GM12878 (cell line): Measurements from ENCODE around the gene MMD2. TPM values are rescaled to one million over a fixed set of nuclear protein-coding genes. Genes with fewer than 3 reads are reported as not detected.

Source experiments
- ATAC-seq: fragments of 200-7000 bp; cut with Tn5 transposase; 3 replicates; pipeline ENCODE4 v1.9.1; 2020; ENCODE audit warnings: mild to moderate bottlenecking, moderate library complexity
- BruUV-seq: library from RNA; stranded (reverse); fragments of 400-500 nt; replicated peaks from 2 replicates; lab custom pipeline; 2021; lab: Mats Ljungman, UMichigan
- CTCF ChIA-PET: fragments of 300-600 bp; sonication (Branson Sonifier 250); formaldehyde crosslinking; extraction: SDS; loops from one replicate; lab custom pipeline; 2021; ENCODE audit warnings: inconsistent platforms; lab: Yijun Ruan, JAX
- POLR2A ChIA-PET: fragments of 350-600 bp; formaldehyde crosslinking; extraction: SDS; loops from one replicate; lab custom pipeline; 2021; ENCODE audit warnings: inconsistent platforms; lab: Charles Lee
- RAD21 ChIA-PET: fragments of 300-600 bp; sonication (Branson Sonifier 250); formaldehyde crosslinking; loops from one replicate; lab custom pipeline; 2023; ENCODE audit warnings: antibody characterized with exemption; ENCODE audit not compliant: unreplicated experiment; lab: Charles Lee
- SMC1A ChIA-PET: fragments of 300-600 bp; sonication (Branson Sonifier 250); formaldehyde crosslinking; loops from one replicate; lab custom pipeline; 2023; ENCODE audit not compliant: unreplicated experiment, uncharacterized antibody; lab: Charles Lee
- DNase-seq: peaks from one replicate; pipeline ENCODE4 v3.0.0-alpha.2; 2011; ENCODE audit warnings: low read depth, low spot score
- FAIRE-seq: peaks from 3 replicates; lab custom pipeline; 2011; peaks lifted over from hg19 to GRCh38; lab: Jason Lieb, UNC
- H2AFZ ChIP-seq: 2 replicates; pipeline ENCODE4 v1.6.0; 2011; ENCODE audit warnings: low read depth, low read length, control low read depth; ENCODE audit not compliant: control insufficient read depth
- H3K27ac ChIP-seq: 2 replicates; pipeline ENCODE4 v1.5.1; 2011; ENCODE audit warnings: control low read depth; ENCODE audit not compliant: control insufficient read depth, insufficient read depth
- H3K27me3 ChIP-seq, 2 experiments: replicated peaks in 1 of 2; 2 replicates each; pipeline versions ENCODE4 v1.6.0 to v1.6.1; 2011; ENCODE audit warnings: low read length in 1 of 2; ENCODE audit not compliant: control insufficient read depth in 2 of 2, insufficient read depth in 2 of 2
- H3K36me3 ChIP-seq, 2 experiments: 2 replicates each; pipeline ENCODE4 v1.5.1; 2011; ENCODE audit warnings: low read length in 1 of 2; ENCODE audit not compliant: control insufficient read depth in 2 of 2, insufficient read depth in 2 of 2
- H3K4me1 ChIP-seq: 2 replicates; pipeline ENCODE4 v1.6.1; 2011; ENCODE audit warnings: mild to moderate bottlenecking, low read length, moderate library complexity, mixed read lengths; ENCODE audit not compliant: control insufficient read depth, insufficient read depth
- H3K4me2 ChIP-seq: 2 replicates; pipeline ENCODE4 v1.6.0; 2011; ENCODE audit warnings: control low read depth; ENCODE audit not compliant: control insufficient read depth, insufficient read depth
- H3K4me3 ChIP-seq: fragments of 200-600 bp; sonication (generic); 2 replicates; pipeline ENCODE4 v1.5.1; 2016
- H3K79me2 ChIP-seq: 2 replicates; pipeline ENCODE4 v1.6.0; 2011; ENCODE audit warnings: low read length; ENCODE audit not compliant: control insufficient read depth, insufficient read depth
- H3K9ac ChIP-seq: 2 replicates; pipeline ENCODE4 v1.8.0; 2011; ENCODE audit warnings: low read length, control low read depth, mixed read lengths; ENCODE audit not compliant: control insufficient read depth, insufficient read depth
- H3K9me3 ChIP-seq: replicated peaks from 3 replicates; pipeline ENCODE4 v1.5.1; 2011; ENCODE audit warnings: mild to moderate bottlenecking, low read length; ENCODE audit not compliant: control insufficient read depth, insufficient read depth
- H4K20me1 ChIP-seq: 2 replicates; pipeline ENCODE4 v1.6.0; 2011; ENCODE audit not compliant: control insufficient read depth, insufficient read depth
- ATF2 ChIP-seq: IDR thresholded peaks from 2 replicates; pipeline ENCODE4 v1.6.1; 2012; ENCODE audit warnings: low read length, inconsistent platforms
- BACH1 ChIP-seq: fragments of 450-650 bp; IDR thresholded peaks from 2 replicates; pipeline ENCODE4 v1.6.1; 2017; ENCODE audit warnings: mild to moderate bottlenecking, borderline replicate concordance
- ETV6 ChIP-seq, 2 experiments: fragments of 450-650 bp in 1 of 2; IDR thresholded peaks in 1 of 2; conservative IDR thresholded peaks in 1 of 2; 2 replicates each; pipeline ENCODE4 v1.6.1; 2014; ENCODE audit warnings: antibody characterized with exemption in 1 of 2, borderline replicate concordance in 1 of 2, low read depth in 1 of 2, mild to moderate bottlenecking in 1 of 2, moderate library complexity in 1 of 2
- FOXM1 ChIP-seq: IDR thresholded peaks from 2 replicates; pipeline ENCODE4 v1.6.1; 2012; ENCODE audit warnings: low read depth, mild to moderate bottlenecking, inconsistent platforms, low read length, moderate library complexity
- GATAD2B ChIP-seq: fragments of 450-650 bp; conservative IDR thresholded peaks from 2 replicates; pipeline ENCODE4 v1.6.1; 2017; ENCODE audit warnings: low read depth, mild to moderate bottlenecking, moderate library complexity
- JUND ChIP-seq: IDR thresholded peaks from 2 replicates; pipeline ENCODE4 v1.6.1; 2012; ENCODE audit warnings: low read depth, mild to moderate bottlenecking, low read length, improper control_type of control experiment, moderate library complexity
- KLF5 ChIP-seq: fragments of 450-650 bp; IDR thresholded peaks from 2 replicates; pipeline ENCODE4 v1.6.1; 2014; ENCODE audit warnings: mild to moderate bottlenecking; ENCODE audit not compliant: partially characterized antibody
- MYC ChIP-seq: IDR thresholded peaks from 2 replicates; pipeline ENCODE4 v1.6.1; 2011; ENCODE audit warnings: mild to moderate bottlenecking, low read length, moderate library complexity, inconsistent platforms; ENCODE audit not compliant: insufficient read depth, insufficient replicate concordance, insufficient read length, severe bottlenecking
- NFYB ChIP-seq: IDR thresholded peaks from 2 replicates; pipeline ENCODE4 v1.6.1; 2011; ENCODE audit warnings: low read depth, mild to moderate bottlenecking, low read length, improper control_type of control experiment, moderate library complexity; ENCODE audit not compliant: insufficient read depth
- POLR2A ChIP-seq: IDR thresholded peaks from 2 replicates; pipeline ENCODE4 v1.6.1; 2011; ENCODE audit warnings: low read depth, mild to moderate bottlenecking, low read length
- WGBS: methylation state at CpG from one replicate; pipeline ENCODE4 v1.1.6; 2016; ENCODE audit warnings: low lambda C conversion rate; ENCODE audit not compliant: insufficient replicate concordance, insufficient coverage; ENCODE audit errors: missing lambda C conversion rate; 5-methylcytosine and 5-hydroxymethylcytosine counted together
- in situ Hi-C: fragments of 300-500 bp; cut with MboI; formaldehyde crosslinking; loops from 9 replicates; pipeline ENCODE4 v1.14.3; 2018; ENCODE audit warnings: mixed read lengths
- intact Hi-C: fragments of 100-400 bp; cut with micrococcal nuclease; formaldehyde crosslinking; loops from one replicate; pipeline ENCODE4 v1.14.2; 2022; ENCODE audit not compliant: unreplicated experiment
- polyA plus RNA-seq, 11 experiments: library from polyadenylated mRNA; depleted of rRNA in 4 of 11; unstranded in 6 of 11; stranded (reverse) in 5 of 11; fragments of >200 nt; fragmentation: Nextera tagmentation in 4 of 11; fragmentation: Illumina TruSeq in 1 of 11; extraction: Ambion mirVana in 4 of 11; extraction: Trizol in 1 of 11; gene quantifications; 1 replicate in 1 of 11; 2 replicates in 10 of 11; pipeline versions ENCODE4 v1.2.1 to v1.2.3, GENCODE V29; 2011 to 2016; ENCODE audit warnings: inconsistent platforms in 2 of 11, missing spikeins in 2 of 11, low read depth in 1 of 11
- total RNA-seq, 4 experiments: library from RNA; depleted of rRNA in 3 of 4; stranded (reverse); fragments of >200 nt in 3 of 4; fragmentation: Illumina TruSeq in 1 of 4; extraction: Trizol in 1 of 4; gene quantifications; 2 replicates each; pipeline versions ENCODE4 v1.2.1 to v1.2.3, GENCODE V29; 2013 to 2021

MMD2 gene
- total and polyA plus RNA-seq, 10 of the 15 experiments (the other 5 are each of a cell fraction or from before 2014, with no cell fraction given) = not detected

DNA sequence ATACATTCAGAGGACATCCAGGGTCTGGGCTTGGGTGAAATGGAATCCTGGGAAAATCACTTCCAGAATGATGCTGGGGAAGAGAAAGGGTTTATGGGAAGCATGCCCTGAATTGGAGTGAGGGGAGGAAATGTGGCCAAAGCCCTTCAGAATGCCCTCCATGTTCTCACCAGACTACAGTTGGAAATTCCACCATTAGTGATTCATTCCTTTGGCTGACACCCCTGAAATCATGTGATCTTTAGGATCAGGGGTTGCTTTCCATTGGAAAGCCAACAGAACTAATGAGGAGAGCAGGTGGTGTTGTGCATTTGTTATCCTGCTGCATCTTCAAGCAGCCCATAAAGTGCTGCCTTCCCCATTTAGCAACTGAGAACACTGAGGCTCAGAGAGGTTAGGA, 54.6 kb downstream of the MMD2 start:
- BruUV-seq = no TSS peak
- no peak for FAIRE-seq

DNA sequence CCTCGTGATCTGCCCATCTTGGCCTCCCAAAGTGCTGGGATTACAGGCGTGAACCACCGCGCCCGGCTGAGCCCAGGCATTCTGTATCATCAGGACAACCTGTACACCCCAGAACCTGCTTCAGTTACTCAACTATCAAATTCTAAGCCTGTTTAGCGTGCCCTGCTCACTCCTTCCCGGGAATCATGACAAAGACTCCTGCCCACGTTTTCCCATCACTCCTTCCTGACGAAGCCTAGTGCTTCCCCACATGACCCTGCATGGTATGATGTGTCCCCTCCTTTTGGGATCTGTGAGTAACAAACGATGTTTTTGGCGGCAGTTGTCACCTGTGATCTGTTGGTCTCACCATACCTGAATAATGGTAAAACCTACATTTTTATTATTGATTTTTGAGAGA, 63.2 kb downstream of the MMD2 start:
- no peak for FAIRE-seq
- Histone ChIP-seq H3K79me2 (no peaks in the 10 kb centered on the region), H3K27me3 (no peaks in the 10 kb centered on the region), H3K4me1 (no peaks in the 10 kb centered on the region), H3K36me3 (no peaks in the 10 kb centered on the region)
- intact Hi-C loops (no loop called here), in situ Hi-C loops (no loop called here)
- BruUV-seq = no TSS peak
- ATAC-seq = no peak
- SMC1A ChIA-PET = no interaction called here
- CTCF ChIA-PET = no interaction called here
- RAD21 ChIA-PET = no interaction called here
- TF ChIP-seq POLR2A (no peak), KLF5 (no peak), MYC (no peak), BACH1 (no peak), NFYB (no peak), GATAD2B (no peak), JUND (no peak), FOXM1 (no peak)
- TF ChIP-seq, all 136 proteins: peak for 0
- Histone ChIP-seq H4K20me1 (no peaks in the 10 kb centered on the region), H2AFZ (no peak overlapping the region), H3K27ac (no peak overlapping the region), H3K4me3 (no peak overlapping the region), H3K9me3 (no peaks in the 10 kb centered on the region), H3K4me2 (no peak overlapping the region), H3K9ac (no peak overlapping the region)
- POLR2A ChIA-PET = no interaction called here
- no peak for DNase-seq
- WGBS = 59% methylated on average over 11 of the region's 11 CpGs

More for the DNA sequence above, 54.6 kb downstream of the MMD2 start:
- CTCF ChIA-PET = no interaction called here
- Histone ChIP-seq H2AFZ (no peak overlapping the region), H3K36me3 (no peaks in the 10 kb centered on the region), H3K27ac (no peak overlapping the region)
- no peak for DNase-seq
- TF ChIP-seq ETV6 (conservative IDR thresholded peaks at IDR 0.05 in 1 of 2, IDR thresholded peaks at IDR 0.05 in 1 of 2; ENCODE audit: borderline replicate concordance in 1 of 2, low read depth in 1 of 2) = no peak
- TF ChIP-seq ATF2 = no peak
- TF ChIP-seq, all 136 proteins: peak for 0
- Histone ChIP-seq H3K4me1 (no peaks in the 10 kb centered on the region), H3K27me3 (no peaks in the 10 kb centered on the region), H3K4me2 (no peak overlapping the region), H3K9ac (no peak overlapping the region), H4K20me1 (no peaks in the 10 kb centered on the region), H3K4me3 (no peak overlapping the region), H3K9me3 (no peaks in the 10 kb centered on the region; the same call in 2 of the 3 replicates), H3K79me2 (no peaks in the 10 kb centered on the region)
- ATAC-seq = no peak
- SMC1A ChIA-PET = no interaction called here
- RAD21 ChIA-PET = no interaction called here
- POLR2A ChIA-PET = no interaction called here
- intact Hi-C loops = no loop called here
- in situ Hi-C loops = no loop called here
